Dedifferentiated amniotic fluid mesenchymal stem cell (primary cell): ENCODE results near the gene SYT6.

Experiments used
- DNase-seq: peaks from one replicate; pipeline ENCODE4 v3.0.0-alpha.2; 2016; ENCODE audit errors: extremely low spot score

SYT6 gene

GRCh38 chr1:114093624-114094362, 59.9 kb downstream of the SYT6 start:
- no peak for DNase-seq

- no peak for DNase-seq
These were observed 61.2 kb downstream of the SYT6 start for GRCh38 chr1:114092186-114093062.

GRCh38 chr1:114091711-114092110, 62.0 kb downstream of the SYT6 start:
- DNase-seq, result no peak

- no peak for DNase-seq
These were observed 62.7 kb downstream of the SYT6 start for GRCh38 chr1:114090738-114091505.

- DNase-seq, result no peak
These were observed 64.0 kb downstream of the SYT6 start for GRCh38 chr1:114089502-114090138.

GRCh38 chr1:114088392-114089299, 65.0 kb downstream of the SYT6 start:
- no peak for DNase-seq

GRCh38 chr1:114087495-114087894, 66.2 kb downstream of the SYT6 start:
- DNase-seq, result no peak

- no peak for DNase-seq
These were observed 66.9 kb downstream of the SYT6 start for GRCh38 chr1:114086601-114087368.

- no peak for DNase-seq
These were observed 70.6 kb downstream of the SYT6 start for GRCh38 chr1:114082867-114083585.

GRCh38 chr1:114082304-114082630, 71.4 kb downstream of the SYT6 start:
- no peak for DNase-seq

- DNase-seq, result no peak
These were observed 72.0 kb downstream of the SYT6 start for GRCh38 chr1:114081437-114082303.

- no peak for DNase-seq
These were observed 72.9 kb downstream of the SYT6 start for GRCh38 chr1:114080511-114081436.

GRCh38 chr1:114079596-114080190, 74.0 kb downstream of the SYT6 start:
- no peak for DNase-seq

GRCh38 chr1:114078116-114078515, 75.6 kb downstream of the SYT6 start:
- DNase-seq, result no peak

- DNase-seq, result no peak
These were observed 76.5 kb downstream of the SYT6 start for GRCh38 chr1:114077188-114077587.

GRCh38 chr1:114076308-114076707, 77.4 kb downstream of the SYT6 start:
- no peak for DNase-seq
